Epithelial cell of alveolus of lung (primary cell): ENCODE data around the gene PAAF1. TPM values are rescaled to one million over a fixed set of nuclear protein-coding genes. Genes with fewer than 3 reads are reported as not detected.

Experiments used
- total RNA-seq: library from RNA; depleted of rRNA; stranded (reverse); fragments of >200 nt; gene quantifications from 2 replicates; pipeline ENCODE4 v1.2.1, GENCODE V29; 2015

Gene PAAF1, protein sequence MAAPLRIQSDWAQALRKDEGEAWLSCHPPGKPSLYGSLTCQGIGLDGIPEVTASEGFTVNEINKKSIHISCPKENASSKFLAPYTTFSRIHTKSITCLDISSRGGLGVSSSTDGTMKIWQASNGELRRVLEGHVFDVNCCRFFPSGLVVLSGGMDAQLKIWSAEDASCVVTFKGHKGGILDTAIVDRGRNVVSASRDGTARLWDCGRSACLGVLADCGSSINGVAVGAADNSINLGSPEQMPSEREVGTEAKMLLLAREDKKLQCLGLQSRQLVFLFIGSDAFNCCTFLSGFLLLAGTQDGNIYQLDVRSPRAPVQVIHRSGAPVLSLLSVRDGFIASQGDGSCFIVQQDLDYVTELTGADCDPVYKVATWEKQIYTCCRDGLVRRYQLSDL
- total RNA-seq, result 10.0 and 12.7 TPM in 2 replicates

GRCh38 chr11:73876424-73877310 is at the start of gene PAAF1, which contains the start of gene COA4:
PAAF1 (plus strand) TSS chr11:73876999; CDS start chr11:73877022, 23 bp downstream.
COA4 (minus strand) TSS chr11:73876846; CDS start chr11:73873378, 3,468 bp downstream.

DNA sequence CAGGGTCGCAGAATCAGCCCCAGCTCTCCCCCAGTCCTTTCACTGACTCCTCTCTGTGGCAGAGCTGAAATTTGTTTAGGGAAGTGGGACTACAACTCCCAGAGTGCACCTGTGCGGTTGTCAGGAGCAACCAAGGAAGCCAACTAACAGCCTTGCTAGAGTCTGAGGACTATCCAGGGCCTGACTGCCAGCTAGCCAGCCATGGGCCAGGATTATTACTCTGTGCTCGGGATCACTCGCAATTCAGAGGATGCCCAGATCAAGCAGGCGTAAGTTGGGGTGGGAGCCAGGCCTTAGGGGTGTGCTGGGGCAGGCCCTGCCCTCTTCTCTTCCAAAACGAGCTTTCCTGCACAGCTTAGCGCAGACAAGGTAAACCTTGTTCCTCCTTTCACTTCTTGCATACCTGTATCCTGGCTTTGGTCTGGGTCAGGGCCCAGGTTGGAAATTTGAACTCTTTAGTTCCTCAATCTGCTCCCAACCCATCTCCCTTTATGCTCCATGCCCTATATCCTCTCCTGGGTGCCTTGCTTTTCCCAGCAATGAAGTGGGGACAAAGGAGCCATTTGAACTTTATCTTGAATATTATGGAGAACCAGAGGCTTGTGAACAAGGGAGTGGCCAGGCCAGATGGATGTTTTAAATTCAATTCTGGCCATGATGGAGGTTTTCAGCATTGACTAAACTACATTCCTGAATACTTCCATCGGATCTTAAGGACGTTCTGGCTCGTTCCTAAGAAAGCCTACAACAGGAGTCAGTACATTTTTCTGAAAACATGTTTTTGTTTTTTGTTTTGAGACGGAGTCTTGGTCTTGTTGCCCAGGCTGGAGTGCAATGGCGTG is 74.3 kb downstream of the PAAF1 start, which contains the start of gene DNAJB13:
DNAJB13 (plus strand) TSS at position 158 of the 842 bp plus-strand sequence; CDS start at position 202, 44 bp downstream.

Other genes starting within 250 kb of the PAAF1 start
- gene PLEKHB1, start 230.4 kb upstream of the PAAF1 start, total RNA-seq, result 0.26 and 1.3 TPM in 2 replicates
- 111 and 125 TPM in 2 replicates for gene RAB6A, start 115.9 kb upstream of the PAAF1 start, total RNA-seq
- 24.0 and 28.3 TPM in 2 replicates for gene MRPL48, start 89.1 kb upstream of the PAAF1 start, total RNA-seq
- gene COA4, start 153 bp upstream of the PAAF1 start, total RNA-seq, result 73.5 and 84.3 TPM in 2 replicates
- gene DNAJB13, start 74.0 kb downstream of the PAAF1 start, total RNA-seq, result not detected in 2 replicates
- 2.1 and 7.2 TPM in 2 replicates for gene UCP2, start 105.8 kb downstream of the PAAF1 start, total RNA-seq
- gene UCP3, start 132.1 kb downstream of the PAAF1 start, total RNA-seq, result 0.26 and 0.64 TPM in 2 replicates